Glutamatergic neuron (in vitro differentiated cells): Measurements from ENCODE around the gene MLXIP. TPM values are rescaled to one million over a fixed set of nuclear protein-coding genes. Genes with fewer than 3 reads are reported as not detected.

ENCODE experiments used
- DNase-seq: peaks from one replicate; pipeline ENCODE4 v3.0.0; 2022
- H3K27ac Mint-ChIP-seq: one replicate; pipeline ENCODE4 v1.8.0; 2020; ENCODE audit warnings: mild to moderate bottlenecking, mixed read lengths, inconsistent platforms; ENCODE audit not compliant: unreplicated experiment
- H3K27me3 Mint-ChIP-seq: one replicate; pipeline ENCODE4 v1.8.0; 2020; ENCODE audit warnings: mild to moderate bottlenecking, moderate library complexity, mixed read lengths, inconsistent platforms; ENCODE audit not compliant: unreplicated experiment
- H3K36me3 Mint-ChIP-seq: one replicate; pipeline ENCODE4 v1.8.0; 2020; ENCODE audit warnings: mild to moderate bottlenecking, mixed read lengths, inconsistent platforms; ENCODE audit not compliant: unreplicated experiment
- H3K4me1 Mint-ChIP-seq: one replicate; pipeline ENCODE4 v1.8.0; 2020; ENCODE audit warnings: mild to moderate bottlenecking, low read depth, mixed read lengths, inconsistent platforms; ENCODE audit not compliant: unreplicated experiment
- H3K4me3 Mint-ChIP-seq: one replicate; pipeline ENCODE4 v1.8.0; 2020; ENCODE audit warnings: mild to moderate bottlenecking, mixed read lengths, inconsistent platforms; ENCODE audit not compliant: unreplicated experiment
- H3K9me3 Mint-ChIP-seq: one replicate; pipeline ENCODE4 v1.8.0; 2020; ENCODE audit warnings: mild to moderate bottlenecking, moderate library complexity, mixed read lengths, inconsistent platforms; ENCODE audit not compliant: unreplicated experiment
- CTCF ChIP-seq: fragments of 200-600 bp; sonication (generic); IDR thresholded peaks from one replicate; pipeline ENCODE4 v1.5.0; 2021; ENCODE audit not compliant: partially characterized antibody, unreplicated experiment
- total RNA-seq: library from RNA; stranded (reverse); fragmentation: NEBNext Ultra II Directional; extraction: Animal tissue kit (Norgen Biotek cat#: 25700); gene quantifications from one replicate; pipeline ENCODE4 v1.2.1, GENCODE V29; 2021; ENCODE audit not compliant: unreplicated experiment

The MLXIP gene
- total RNA-seq, 1 donor from 2014 or later, result 120 TPM

- peaks cover 8% of the 10 kb centered on the region for H3K9me3 Mint-ChIP-seq
- peaks cover 5% of the 10 kb centered on the region for H3K27me3 Mint-ChIP-seq
- H3K36me3 Mint-ChIP-seq, result no peaks in the 10 kb centered on the region
- H3K4me3 Mint-ChIP-seq, result peak overlapping the region; percentile 52
- no peak for TF ChIP-seq CTCF
- DNase-seq, result no peak
- H3K27ac Mint-ChIP-seq, result no peak overlapping the region
- H3K4me1 Mint-ChIP-seq, result peaks cover 3% of the 10 kb centered on the region
These were observed 106.0 kb downstream of the MLXIP start for GRCh38 chr12:122184517-122184916.

- Mint-ChIP-seq H3K27ac (no peak overlapping the region), H3K4me3 (no peak overlapping the region), H3K36me3 (no peaks in the 10 kb centered on the region), H3K27me3 (peaks cover 5% of the 10 kb centered on the region), H3K9me3 (peaks cover 8% of the 10 kb centered on the region), H3K4me1 (peaks cover 3% of the 10 kb centered on the region)
- TF ChIP-seq CTCF, result no peak
- no peak for DNase-seq
These were observed 106.5 kb downstream of the MLXIP start for GRCh38 chr12:122185079-122185478.

GRCh38 chr12:122185494-122186082 is 107.0 kb downstream of the MLXIP start:
- peaks cover 3% of the 10 kb centered on the region for H3K4me1 Mint-ChIP-seq

GRCh38 chr12:122187466-122187865 is 108.9 kb downstream of the MLXIP start:
- Mint-ChIP-seq H3K27ac (no peak overlapping the region), H3K36me3 (no peaks in the 10 kb centered on the region), H3K27me3 (peaks cover 3% of the 10 kb centered on the region), H3K4me1 (peaks cover 3% of the 10 kb centered on the region), H3K4me3 (no peak overlapping the region), H3K9me3 (peaks cover 8% of the 10 kb centered on the region)
- no peak for DNase-seq
- TF ChIP-seq CTCF, result no peak

More at GRCh38 chr12:122185494-122186082, 107.0 kb downstream of the MLXIP start:
- no peak for DNase-seq
- Mint-ChIP-seq H3K4me3 (no peak overlapping the region), H3K9me3 (peaks cover 8% of the 10 kb centered on the region), H3K27me3 (peaks cover 5% of the 10 kb centered on the region), H3K27ac (no peak overlapping the region), H3K36me3 (no peaks in the 10 kb centered on the region)
- TF ChIP-seq CTCF, result no peak

GRCh38 chr12:122189626-122190475 is 111.3 kb downstream of the MLXIP start:
- no peak for TF ChIP-seq CTCF
- DNase-seq, result no peak
- no peak overlapping the region for H3K27ac Mint-ChIP-seq
- no peaks in the 10 kb centered on the region for H3K27me3 Mint-ChIP-seq
- peaks cover 2% of the 10 kb centered on the region for H3K36me3 Mint-ChIP-seq
- H3K9me3 Mint-ChIP-seq, result peaks cover 2% of the 10 kb centered on the region
- no peaks in the 10 kb centered on the region for H3K4me1 Mint-ChIP-seq
- no peak overlapping the region for H3K4me3 Mint-ChIP-seq
